ENCODE data around the gene CYBA. TPM values are rescaled to one million over a fixed set of nuclear protein-coding genes. Genes with fewer than 3 reads are reported as not detected.

The CYBA gene
- total and polyA plus RNA-seq, 10 of the 15 experiments (the other 5 are each of a cell fraction or from before 2014, with no cell fraction given), result 0.55 to 598 (median 258) TPM

GRCh38 chr16:88634141-88634993 is 16.5 kb downstream of the CYBA start (continued):
- TF ChIP-seq ZNF687 (IDR thresholded peaks at IDR 0.05) (no peak), MEF2B (IDR thresholded peaks at IDR 0.05; ENCODE audit: partially characterized antibody, poor library complexity, severe bottlenecking) (no peak), ZBTB11 (CRISPR knock-in tag; IDR thresholded peaks at IDR 0.05) (no peak), HDAC6 (IDR thresholded peaks at IDR 0.05; ENCODE audit: unreplicated experiment) (no peak), SRF (IDR thresholded peaks at IDR 0.05; ENCODE audit: low read depth in 2 of 2, low read length in 2 of 2) (no peak), RUNX3 (IDR thresholded peaks at IDR 0.05; ENCODE audit: low read length) (0 out of 2 replicates have a peak, but pooled peaks have one; percentile 40), ZBED1 (IDR thresholded peaks at IDR 0.05; ENCODE audit: borderline replicate concordance) (no peak), ZNF384 (IDR thresholded peaks at IDR 0.05; ENCODE audit: borderline replicate concordance, low read depth, low read length) (no peak), ATF7 (IDR thresholded peaks at IDR 0.05; ENCODE audit: low read depth) (no peak), ZBTB33 (IDR thresholded peaks at IDR 0.05) (no peak), STAT3 (IDR thresholded peaks at IDR 0.05; ENCODE audit: low read depth, low read length) (no peak), SIN3A (IDR thresholded peaks at IDR 0.05; ENCODE audit: low read depth, low read length) (no peak), BACH1 (IDR thresholded peaks at IDR 0.05; ENCODE audit: borderline replicate concordance) (peak; percentile 45; the same call in 1 of the 2 replicates), SMAD1 (IDR thresholded peaks at IDR 0.05; ENCODE audit: low read depth, partially characterized antibody) (no peak), RBBP5 (conservative IDR thresholded peaks at IDR 0.05) (no peak), SREBF1 (IDR thresholded peaks at IDR 0.05; ENCODE audit: low read length) (no peak), MXI1 (IDR thresholded peaks at IDR 0.05; ENCODE audit: low read depth, low read length) (no peak; the same call in 1 of the 2 replicates), SIX5 (IDR thresholded peaks at IDR 0.05; ENCODE audit: low read depth, low read length, severe bottlenecking) (no peak)
- TF ChIP-seq, protein P1, sequence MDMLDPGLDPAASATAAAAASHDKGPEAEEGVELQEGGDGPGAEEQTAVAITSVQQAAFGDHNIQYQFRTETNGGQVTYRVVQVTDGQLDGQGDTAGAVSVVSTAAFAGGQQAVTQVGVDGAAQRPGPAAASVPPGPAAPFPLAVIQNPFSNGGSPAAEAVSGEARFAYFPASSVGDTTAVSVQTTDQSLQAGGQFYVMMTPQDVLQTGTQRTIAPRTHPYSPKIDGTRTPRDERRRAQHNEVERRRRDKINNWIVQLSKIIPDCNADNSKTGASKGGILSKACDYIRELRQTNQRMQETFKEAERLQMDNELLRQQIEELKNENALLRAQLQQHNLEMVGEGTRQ (IDR thresholded peaks at IDR 0.05; ENCODE audit: borderline replicate concordance, low read depth, low read length), result no peak; the same call in 1 of the 2 replicates

Data from GM12878 (cell line).